T-cell (primary cell): ENCODE data around the gene ABCA9. TPM values are rescaled to one million over a fixed set of nuclear protein-coding genes. Genes with fewer than 3 reads are reported as not detected.
"Not testable (repeated sequence)": the region's sequence is repeated elsewhere in the genome, so short reads cannot be mapped to it uniquely, and the experiment has no call there.

Experiments
- ATAC-seq, 4 experiments: fragments of 200-7000 bp in 3 of 4; fragments of 150-1000 bp in 1 of 4; cut with Tn5 transposase; replicated peaks in 1 of 4; 1 replicate in 3 of 4; 2 replicates in 1 of 4; pipeline ENCODE4 v1.10.0; 2021; ENCODE audit warnings: moderate library complexity in 3 of 4, mild to moderate bottlenecking in 2 of 4, moderate number of reproducible peaks in 1 of 4
- CTCF ChIA-PET, 2 donors: fragments of 300-600 bp; sonication (Branson Sonifier 250); formaldehyde crosslinking; loops; one replicate each; lab custom pipeline; 2022; ENCODE audit warnings: antibody characterized with exemption in 2 of 2; lab: Charles Lee
- POLR2A ChIA-PET, 2 donors: fragments of 300-600 bp; sonication (Branson Sonifier 250); formaldehyde crosslinking; loops; one replicate each; lab custom pipeline; 2022; ENCODE audit warnings: antibody characterized with exemption in 2 of 2; lab: Charles Lee
- DNase-seq, 35 experiments: peaks; one replicate each; pipeline versions ENCODE4 v3.0.0 to v3.0.0-alpha.2; 2013 to 2023
- H3K27ac ChIP-seq: one replicate; pipeline ENCODE4 v1.5.1; 2013; ENCODE audit warnings: low read length
- H3K27me3 ChIP-seq, 2 experiments: replicated peaks in 1 of 2; 1 replicate in 1 of 2; 2 replicates in 1 of 2; pipeline versions ENCODE4 v1.6.1 to v1.7.0; 2013; ENCODE audit warnings: low read length in 1 of 2, mixed read lengths in 1 of 2; ENCODE audit not compliant: control insufficient read depth in 2 of 2, insufficient read depth in 2 of 2; ENCODE audit errors: extremely low read depth in 1 of 2
- H3K36me3 ChIP-seq, 2 donors: 1 replicate in 1 of 2; 2 replicates in 1 of 2; pipeline versions ENCODE4 v1.6.1 to v1.7.0; 2013; ENCODE audit warnings: low read length in 1 of 2; ENCODE audit not compliant: control insufficient read depth in 2 of 2, insufficient read depth in 1 of 2; ENCODE audit errors: extremely low read depth in 1 of 2
- H3K4me1 ChIP-seq, 2 experiments: 1 replicate in 1 of 2; 2 replicates in 1 of 2; pipeline versions ENCODE4 v1.6.1 to v1.7.0; 2013; ENCODE audit warnings: low read length in 2 of 2, mixed read lengths in 1 of 2; ENCODE audit not compliant: insufficient read depth in 2 of 2, control insufficient read depth in 1 of 2; ENCODE audit errors: extremely low read depth in 1 of 2
- H3K4me3 ChIP-seq, 2 donors: 1 replicate in 1 of 2; 2 replicates in 1 of 2; pipeline versions ENCODE4 v1.5.1 to v1.7.0; 2013; ENCODE audit warnings: mild to moderate bottlenecking in 2 of 2, low read length in 1 of 2, moderate library complexity in 1 of 2; ENCODE audit not compliant: control insufficient read depth in 1 of 2; ENCODE audit errors: extremely low read depth in 1 of 2
- H3K9me3 ChIP-seq: 2 replicates; pipeline ENCODE4 v1.7.0; 2013
- H3K27ac Mint-ChIP-seq, 2 donors: one replicate each; pipeline ENCODE4 v1.8.0; 2020 to 2021; ENCODE audit warnings: mild to moderate bottlenecking in 2 of 2, mixed read lengths in 2 of 2
- H3K27me3 Mint-ChIP-seq, 2 donors: one replicate each; pipeline ENCODE4 v1.8.0; 2021 to 2022; ENCODE audit warnings: mixed read lengths in 2 of 2
- H3K36me3 Mint-ChIP-seq: one replicate; pipeline ENCODE4 v1.8.0; 2021; ENCODE audit warnings: mixed read lengths
- H3K4me1 Mint-ChIP-seq, 3 donors: one replicate each; pipeline ENCODE4 v1.8.0; 2020 to 2022; ENCODE audit warnings: mixed read lengths in 3 of 3, mild to moderate bottlenecking in 1 of 3
- H3K4me3 Mint-ChIP-seq, 3 donors: one replicate each; pipeline ENCODE4 v1.8.0; 2020 to 2022; ENCODE audit warnings: mild to moderate bottlenecking in 3 of 3, mixed read lengths in 3 of 3, moderate library complexity in 3 of 3
- H3K9me3 Mint-ChIP-seq, 3 donors: one replicate each; pipeline ENCODE4 v1.8.0; 2020 to 2022; ENCODE audit warnings: mixed read lengths in 3 of 3
- WGBS: methylation state at CpG from one replicate; pipeline ENCODE4 v1.1.5; 2013; ENCODE audit warnings: missing lambda C conversion rate; ENCODE audit not compliant: insufficient coverage; 5-methylcytosine and 5-hydroxymethylcytosine counted together
- total RNA-seq, 35 experiments: library from RNA in 6 of 35; stranded (reverse) in 6 of 35; fragments of 120-200 nt in 1 of 35; gene quantifications; one replicate each; pipeline versions ENCODE4 v1.2.1 to v1.2.4 and lab custom pipeline; 2013 to 2026

The ABCA9 gene
- total RNA-seq, 5 donors from 2014 or later (not counting 1 experiment from before 2014, with no cell fraction given), result 0.05 to 0.06 (median 0.06) TPM; not detected in 2

- POLR2A ChIA-PET, result no interaction called here
- no peaks in the 10 kb centered on the region for H3K27me3 ChIP-seq
- Mint-ChIP-seq H3K4me3 (no peak overlapping the region), H3K4me1 (no peaks in the 10 kb centered on the region), H3K27ac (no peak overlapping the region), H3K9me3 (peaks cover 14 to 22% (median 17%) of the 10 kb centered on the region in 3 donors), H3K36me3 (no peaks in the 10 kb centered on the region), H3K27me3 (no peaks in the 10 kb centered on the region)
- no peaks in the 10 kb centered on the region for H3K36me3 ChIP-seq
- H3K4me3 ChIP-seq, result no peak overlapping the region
- no peak overlapping the region for H3K27ac ChIP-seq
- CTCF ChIA-PET, result no interaction called here
- H3K4me1 ChIP-seq, result no peaks in the 10 kb centered on the region
- ATAC-seq, result no peak
- DNase-seq, result no peak
- no peaks in the 10 kb centered on the region for H3K9me3 ChIP-seq
These were observed 18.1 kb upstream of the ABCA9 start for GRCh38 chr17:69078864-69079263.

GRCh38 chr17:69075823-69076222, 15.1 kb upstream of the ABCA9 start:
- Mint-ChIP-seq H3K9me3 (peaks cover 17 to 42% (median 24%) of the 10 kb centered on the region in 3 donors), H3K27ac (no peak overlapping the region), H3K4me3 (no peak overlapping the region), H3K36me3 (no peaks in the 10 kb centered on the region), H3K4me1 (peaks cover 7 to 9% (median 7%) of the 10 kb centered on the region in 3 donors), H3K27me3 (no peaks in the 10 kb centered on the region)
- DNase-seq (no peak), ATAC-seq (no peak)
- Histone ChIP-seq H3K27me3 (no peaks in the 10 kb centered on the region), H3K4me1 (peaks cover 0 to 7% of the 10 kb centered on the region in 2 experiments), H3K9me3 (no peaks in the 10 kb centered on the region), H3K27ac (no peak overlapping the region), H3K4me3 (no peak overlapping the region), H3K36me3 (no peaks in the 10 kb centered on the region)
- CTCF ChIA-PET, result no interaction called here
- POLR2A ChIA-PET, result no interaction called here

GRCh38 chr17:69073392-69073791, 12.7 kb upstream of the ABCA9 start:
- ATAC-seq, H3K27me3 Mint-ChIP-seq, H3K27ac Mint-ChIP-seq, H3K27ac ChIP-seq, H3K27me3 ChIP-seq, POLR2A ChIA-PET, H3K36me3 ChIP-seq, H3K9me3 ChIP-seq, CTCF ChIA-PET, DNase-seq, H3K4me3 Mint-ChIP-seq, H3K36me3 Mint-ChIP-seq: not testable (repeated sequence)
- peaks cover 17 to 42% (median 24%) of the 10 kb centered on the region in 3 donors for H3K9me3 Mint-ChIP-seq
- H3K4me3 ChIP-seq, result peak overlapping the region in 1 of 2 donors; percentile 23
- peaks cover 13 to 15% (median 13%) of the 10 kb centered on the region in 3 donors for H3K4me1 Mint-ChIP-seq
- H3K4me1 ChIP-seq, result peaks cover 6 to 12% of the 10 kb centered on the region in 2 experiments

- POLR2A ChIA-PET, H3K27ac ChIP-seq, H3K36me3 Mint-ChIP-seq, H3K27me3 Mint-ChIP-seq, ATAC-seq, CTCF ChIA-PET, DNase-seq, H3K4me3 Mint-ChIP-seq, H3K36me3 ChIP-seq, H3K9me3 ChIP-seq, H3K4me3 ChIP-seq, H3K27me3 ChIP-seq, H3K27ac Mint-ChIP-seq: not testable (repeated sequence)
- Mint-ChIP-seq H3K9me3 (peaks cover 17 to 42% (median 24%) of the 10 kb centered on the region in 3 donors), H3K4me1 (peaks cover 15 to 19% (median 15%) of the 10 kb centered on the region in 3 donors)
- 63% methylated on average over 1 of the region's 1 CpG for WGBS
- peaks cover 8 to 12% of the 10 kb centered on the region in 2 experiments for H3K4me1 ChIP-seq
These were observed 12.1 kb upstream of the ABCA9 start for GRCh38 chr17:69072803-69073256.

- H3K27me3 ChIP-seq, H3K27ac ChIP-seq, DNase-seq, POLR2A ChIA-PET, ATAC-seq, H3K9me3 ChIP-seq, H3K27me3 Mint-ChIP-seq, H3K36me3 Mint-ChIP-seq, H3K36me3 ChIP-seq: not testable (repeated sequence)
- Mint-ChIP-seq H3K27ac (peak overlapping the region; percentile 17 to 89), H3K4me3 (peak overlapping the region in 1 of 3 donors; percentile 42), H3K4me1 (peaks cover 19 to 31% (median 27%) of the 10 kb centered on the region in 3 donors), H3K9me3 (peaks cover 11 to 32% (median 18%) of the 10 kb centered on the region in 3 donors)
- CTCF ChIA-PET, result interaction anchor here in 1 of 2 donors (1.1 kb wide), 1 partner anchor 9 kb away, joined by 3 read pairs; no protein-coding TSS in a partner anchor
- Histone ChIP-seq H3K4me3 (peak overlapping the region in 1 of 2 donors; percentile 38), H3K4me1 (peaks cover 14 to 19% of the 10 kb centered on the region in 2 experiments)
- WGBS, result 100% methylated on average over 1 of the region's 4 CpGs
These were observed 10.5 kb upstream of the ABCA9 start for GRCh38 chr17:69071233-69071586.

GRCh38 chr17:69070378-69071232, 9.9 kb upstream of the ABCA9 start:
- H3K27me3 Mint-ChIP-seq, H3K27me3 ChIP-seq, H3K9me3 ChIP-seq, POLR2A ChIA-PET, H3K36me3 Mint-ChIP-seq, H3K36me3 ChIP-seq, H3K27ac ChIP-seq: not testable (repeated sequence)
- CTCF ChIA-PET, result interaction anchor here in 1 of 2 donors (1.1 kb wide), 1 partner anchor 9 kb away, joined by 3 read pairs; no protein-coding TSS in a partner anchor
- ATAC-seq (peak in 3 of 4 experiments; percentile 53 to 60 (median 58)), DNase-seq (peak in 4 of 35 experiments; percentile 0 to 15 (median 4))
- peak overlapping the region in 1 of 2 donors; percentile 38 for H3K4me3 ChIP-seq
- Mint-ChIP-seq H3K9me3 (peaks cover 8 to 32% (median 18%) of the 10 kb centered on the region in 3 donors), H3K4me1 (peaks cover 24 to 37% (median 32%) of the 10 kb centered on the region in 3 donors), H3K27ac (peak overlapping the region; percentile 17 to 89), H3K4me3 (peak overlapping the region in 1 of 3 donors; percentile 42)
- peaks cover 14 to 19% of the 10 kb centered on the region in 2 experiments for H3K4me1 ChIP-seq
- WGBS, result 48% methylated on average over 7 of the region's 12 CpGs
